GM12872 (cell line): ENCODE data around the gene CAMSAP1.

Source experiments
- CTCF ChIP-seq: IDR thresholded peaks from 3 replicates; pipeline ENCODE4 v1.5.1; 2011; ENCODE audit warnings: low read depth, mild to moderate bottlenecking, low read length, moderate library complexity; ENCODE audit not compliant: insufficient read depth

Gene CAMSAP1

GRCh38 chr9:135887021-135887507 is 20.3 kb downstream of the CAMSAP1 start:
- TF ChIP-seq CTCF: no peak

- TF ChIP-seq CTCF: no peak
Measured at GRCh38 chr9:135886147-135886981, 21.0 kb downstream of the CAMSAP1 start.

GRCh38 chr9:135885100-135885853 is 22.1 kb downstream of the CAMSAP1 start:
- TF ChIP-seq CTCF: no peak

- no peak for TF ChIP-seq CTCF
Measured at GRCh38 chr9:135884328-135885035, 22.9 kb downstream of the CAMSAP1 start.

- no peak for TF ChIP-seq CTCF
Measured at GRCh38 chr9:135883410-135884089, 23.8 kb downstream of the CAMSAP1 start.

- no peak for TF ChIP-seq CTCF
Measured at GRCh38 chr9:135882011-135882410, 25.3 kb downstream of the CAMSAP1 start.
